Ascending aorta (tissue), 2 donors: ENCODE data around the gene PDHX. TPM values are rescaled to one million over a fixed set of nuclear protein-coding genes. Genes with fewer than 3 reads are reported as not detected.

Experiments
- DNase-seq, 2 donors: peaks; one replicate each; pipeline ENCODE4 v3.0.0-alpha.2; 2019; ENCODE audit warnings: low spot score in 2 of 2
- H3K27ac ChIP-seq, 2 donors: fragments of 200-600 bp; sonication (generic); one replicate each; pipeline ENCODE4 v1.5.1; 2016 to 2017; ENCODE audit warnings: mild to moderate bottlenecking in 1 of 2
- H3K27me3 ChIP-seq: fragments of 200-600 bp; sonication (generic); one replicate; pipeline ENCODE4 v1.5.1; 2017
- H3K36me3 ChIP-seq, 2 donors: fragments of 200-600 bp; sonication (generic); one replicate each; pipeline ENCODE4 v1.5.1; 2016
- H3K4me1 ChIP-seq, 2 donors: fragments of 200-600 bp; sonication (generic); one replicate each; pipeline ENCODE4 v1.5.1; 2016 to 2017; ENCODE audit warnings: mild to moderate bottlenecking in 1 of 2
- H3K4me3 ChIP-seq, 2 donors: fragments of 200-600 bp; sonication (generic); one replicate each; pipeline ENCODE4 v1.5.1; 2016 to 2017; ENCODE audit warnings: mild to moderate bottlenecking in 1 of 2
- H3K9me3 ChIP-seq, 2 donors: fragments of 200-600 bp; sonication (generic); one replicate each; pipeline ENCODE4 v1.5.1; 2016
- intact Hi-C: fragments of 100-400 bp; cut with DNase I; formaldehyde crosslinking; loops from one replicate; pipeline ENCODE4 v1.15.1; 2023
- total RNA-seq: library from RNA; depleted of rRNA; stranded (reverse); fragments of >200 nt; gene quantifications from one replicate; pipeline ENCODE4 v1.1.0, GENCODE V29; 2016
- TF ChIP-seq, protein P1 (sequence below), 3 experiments: fragments of 200-600 bp in 2 of 3; fragments of 450-650 bp in 1 of 3; sonication (generic) in 2 of 3; IDR thresholded peaks; one replicate each; pipeline ENCODE4 v1.5.1; 2016 to 2019; ENCODE audit warnings: antibody characterized with exemption in 3 of 3, mild to moderate bottlenecking in 1 of 3, moderate library complexity in 1 of 3

PDHX gene
- total RNA-seq, 1 donor from 2014 or later: 23.3 TPM

DNA sequence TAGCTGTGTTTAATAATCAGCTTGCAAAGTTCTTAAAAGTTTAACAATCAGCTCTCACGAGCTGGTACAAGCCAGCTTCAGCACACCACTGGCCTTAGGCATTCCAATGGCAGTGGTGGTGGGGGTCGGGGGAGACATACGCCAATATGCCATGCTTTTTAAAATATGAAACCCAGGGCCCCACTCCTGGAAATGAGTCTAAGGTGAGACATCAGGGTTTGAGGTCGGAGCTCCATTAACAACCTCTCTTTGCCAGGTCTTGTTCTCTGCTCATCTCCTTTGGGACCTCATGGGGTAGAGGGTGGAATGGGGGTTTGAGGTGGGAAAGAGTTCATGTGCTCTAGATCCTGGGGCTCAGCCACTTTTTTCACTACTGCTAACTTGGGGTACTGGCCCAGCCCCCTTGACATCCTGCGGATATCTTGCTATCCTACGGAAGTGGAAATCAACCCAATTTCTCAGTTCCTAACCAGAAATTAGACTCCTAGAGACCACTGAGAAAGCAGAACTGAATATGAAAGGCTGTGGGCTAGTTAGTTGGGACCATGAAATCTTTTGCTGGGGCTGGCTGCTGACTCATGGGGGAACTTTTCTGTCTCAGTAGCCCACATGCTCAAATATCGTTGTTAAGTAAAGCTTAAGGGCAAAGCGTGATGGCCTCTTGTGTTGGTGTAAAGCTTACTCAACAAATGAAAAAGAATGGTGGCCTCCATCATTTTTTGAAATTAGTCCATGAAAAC is 90.1 kb downstream of the PDHX start:
- no peaks in the 10 kb centered on the region for H3K27me3 ChIP-seq
- DNase-seq: no peak
- no peaks in the 10 kb centered on the region for H3K4me1 ChIP-seq
- H3K36me3 ChIP-seq: no peaks in the 10 kb centered on the region
- H3K27ac ChIP-seq: no peak overlapping the region
- H3K9me3 ChIP-seq: no peaks in the 10 kb centered on the region
- no peak overlapping the region for H3K4me3 ChIP-seq
- TF ChIP-seq, protein P1, sequence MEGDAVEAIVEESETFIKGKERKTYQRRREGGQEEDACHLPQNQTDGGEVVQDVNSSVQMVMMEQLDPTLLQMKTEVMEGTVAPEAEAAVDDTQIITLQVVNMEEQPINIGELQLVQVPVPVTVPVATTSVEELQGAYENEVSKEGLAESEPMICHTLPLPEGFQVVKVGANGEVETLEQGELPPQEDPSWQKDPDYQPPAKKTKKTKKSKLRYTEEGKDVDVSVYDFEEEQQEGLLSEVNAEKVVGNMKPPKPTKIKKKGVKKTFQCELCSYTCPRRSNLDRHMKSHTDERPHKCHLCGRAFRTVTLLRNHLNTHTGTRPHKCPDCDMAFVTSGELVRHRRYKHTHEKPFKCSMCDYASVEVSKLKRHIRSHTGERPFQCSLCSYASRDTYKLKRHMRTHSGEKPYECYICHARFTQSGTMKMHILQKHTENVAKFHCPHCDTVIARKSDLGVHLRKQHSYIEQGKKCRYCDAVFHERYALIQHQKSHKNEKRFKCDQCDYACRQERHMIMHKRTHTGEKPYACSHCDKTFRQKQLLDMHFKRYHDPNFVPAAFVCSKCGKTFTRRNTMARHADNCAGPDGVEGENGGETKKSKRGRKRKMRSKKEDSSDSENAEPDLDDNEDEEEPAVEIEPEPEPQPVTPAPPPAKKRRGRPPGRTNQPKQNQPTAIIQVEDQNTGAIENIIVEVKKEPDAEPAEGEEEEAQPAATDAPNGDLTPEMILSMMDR (IDR thresholded peaks at IDR 0.05): no peak
- intact Hi-C loops: no loop called here

- Histone ChIP-seq H3K4me1 (no peaks in the 10 kb centered on the region), H3K9me3 (no peaks in the 10 kb centered on the region), H3K4me3 (no peak overlapping the region), H3K27me3 (no peaks in the 10 kb centered on the region), H3K27ac (no peak overlapping the region), H3K36me3 (no peaks in the 10 kb centered on the region)
- DNase-seq: no peak
- TF ChIP-seq, protein P1 (IDR thresholded peaks at IDR 0.05): no peak
- intact Hi-C loops: no loop called here
These were observed 90.9 kb downstream of the PDHX start for GRCh38 chr11:35007277-35007676.

- DNase-seq: no peak
- Histone ChIP-seq H3K27me3 (no peaks in the 10 kb centered on the region), H3K36me3 (no peaks in the 10 kb centered on the region), H3K27ac (no peak overlapping the region), H3K4me3 (no peak overlapping the region), H3K4me1 (no peaks in the 10 kb centered on the region), H3K9me3 (no peaks in the 10 kb centered on the region)
- TF ChIP-seq, protein P1 (IDR thresholded peaks at IDR 0.05): no peak
- intact Hi-C loops: no loop called here
These were observed 92.9 kb downstream of the PDHX start for GRCh38 chr11:35009191-35009943.

DNA sequence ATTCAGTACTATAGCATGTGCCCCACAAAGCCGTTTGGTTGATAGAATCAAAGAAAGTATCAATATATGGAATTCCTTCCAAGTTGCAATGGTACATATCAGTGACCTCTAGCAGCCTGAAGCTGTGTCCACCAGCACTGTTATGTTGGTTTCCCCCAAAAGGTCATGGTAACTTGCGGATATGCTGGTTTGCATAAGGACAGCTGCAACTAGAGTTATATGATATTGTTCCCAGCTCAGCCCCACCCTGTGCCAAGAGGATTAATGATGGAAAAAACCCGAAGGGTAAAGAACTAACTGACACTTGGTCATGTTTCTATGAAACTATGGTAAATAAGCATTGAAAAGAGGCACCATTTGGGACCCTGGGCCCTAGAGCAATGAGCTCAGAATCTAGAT is 93.5 kb downstream of the PDHX start:
- H3K36me3 ChIP-seq: no peaks in the 10 kb centered on the region
- no peak overlapping the region for H3K27ac ChIP-seq
- H3K4me3 ChIP-seq: no peak overlapping the region
- H3K9me3 ChIP-seq: no peaks in the 10 kb centered on the region
- TF ChIP-seq, protein P1 (IDR thresholded peaks at IDR 0.05): no peak
- H3K4me1 ChIP-seq: no peaks in the 10 kb centered on the region
- intact Hi-C loops: no loop called here
- H3K27me3 ChIP-seq: no peaks in the 10 kb centered on the region
- no peak for DNase-seq

- no peak overlapping the region for H3K27ac ChIP-seq
- no peak for DNase-seq
- intact Hi-C loops: no loop called here
These were observed 94.2 kb downstream of the PDHX start for GRCh38 chr11:35010654-35011053.

More at GRCh38 chr11:35010654-35011053, 94.2 kb downstream of the PDHX start:
- Histone ChIP-seq H3K36me3 (no peaks in the 10 kb centered on the region), H3K9me3 (no peaks in the 10 kb centered on the region), H3K4me1 (no peaks in the 10 kb centered on the region), H3K4me3 (no peak overlapping the region), H3K27me3 (no peaks in the 10 kb centered on the region)
- TF ChIP-seq, protein P1 (IDR thresholded peaks at IDR 0.05): no peak
